HepG2 (cell line): ENCODE data around the gene MOAP1. TPM values are rescaled to one million over a fixed set of nuclear protein-coding genes. Genes with fewer than 3 reads are reported as not detected.
A peak's percentile ranks its signal among the peaks of the same experiment; 100 is the strongest.

Experiments
- AKAP8 ChIP-seq: sonication (generic); formaldehyde crosslinking; IDR thresholded peaks from 2 replicates; pipeline ENCODE4 v1.5.1; 2020; ENCODE audit warnings: mild to moderate bottlenecking, missing genetic modification reagents
- ARID5B ChIP-seq: IDR thresholded peaks from 2 replicates; pipeline ENCODE4 v1.4.0; 2020; ENCODE audit warnings: mild to moderate bottlenecking, missing genetic modification reagents
- DNMT3B ChIP-seq: conservative IDR thresholded peaks from 2 replicates; pipeline ENCODE4 v1.6.1; 2016; ENCODE audit warnings: missing biosample characterization, control low read depth
- DRAP1 ChIP-seq: IDR thresholded peaks from 2 replicates; pipeline ENCODE4 v1.6.1; 2016; ENCODE audit warnings: missing genetic modification reagents, missing compliant biosample characterization
- GATAD2A ChIP-seq: IDR thresholded peaks from 2 replicates; pipeline ENCODE4 v1.6.1; 2016
- NFE2 ChIP-seq: sonication (generic); formaldehyde crosslinking; IDR thresholded peaks from 2 replicates; pipeline ENCODE4 v1.4.0; 2020; ENCODE audit warnings: missing genetic modification reagents
- ONECUT2 ChIP-seq: sonication (generic); formaldehyde crosslinking; IDR thresholded peaks from 2 replicates; pipeline ENCODE4 v1.4.0; 2020; ENCODE audit warnings: missing genetic modification reagents
- PITX1 ChIP-seq: sonication (generic); formaldehyde crosslinking; IDR thresholded peaks from 2 replicates; pipeline ENCODE4 v1.5.1; 2020; ENCODE audit warnings: mild to moderate bottlenecking, missing genetic modification reagents
- SALL1 ChIP-seq: sonication (generic); formaldehyde crosslinking; IDR thresholded peaks from 2 replicates; pipeline ENCODE4 v1.8.0; 2022; ENCODE audit warnings: mild to moderate bottlenecking, missing genetic modification reagents
- SETDB1 ChIP-seq: sonication (generic); formaldehyde crosslinking; IDR thresholded peaks from 2 replicates; pipeline ENCODE4 v1.5.1; 2020; ENCODE audit warnings: missing genetic modification reagents, mild to moderate bottlenecking, borderline replicate concordance
- SMARCE1 ChIP-seq: fragments of 450-650 bp; IDR thresholded peaks from 2 replicates; pipeline ENCODE4 v1.6.1; 2017; ENCODE audit warnings: borderline replicate concordance
- SP140L ChIP-seq: sonication (generic); formaldehyde crosslinking; IDR thresholded peaks from 2 replicates; pipeline ENCODE4 v1.4.0; 2020; ENCODE audit warnings: missing genetic modification reagents, borderline replicate concordance
- YEATS4 ChIP-seq: sonication (generic); formaldehyde crosslinking; IDR thresholded peaks from 2 replicates; pipeline ENCODE4 v1.4.0; 2020; ENCODE audit warnings: missing genetic modification reagents, borderline replicate concordance
- ZBTB1 ChIP-seq: sonication (generic); formaldehyde crosslinking; IDR thresholded peaks from 2 replicates; pipeline ENCODE4 v1.4.0; 2020; ENCODE audit warnings: missing genetic modification reagents, borderline replicate concordance
- ZMYM4 ChIP-seq: sonication (generic); formaldehyde crosslinking; IDR thresholded peaks from 2 replicates; pipeline ENCODE4 v1.8.1; 2023; ENCODE audit warnings: mild to moderate bottlenecking, missing genetic modification reagents
- ZNF407 ChIP-seq: sonication (generic); formaldehyde crosslinking; IDR thresholded peaks from one replicate; pipeline ENCODE4 v1.5.1; 2020; ENCODE audit warnings: mild to moderate bottlenecking, missing genetic modification reagents; ENCODE audit errors: not compliant biosample characterization
- ZNF432 ChIP-seq: sonication (generic); formaldehyde crosslinking; IDR thresholded peaks from 2 replicates; pipeline ENCODE4 v1.5.0; 2020; ENCODE audit warnings: missing genetic modification reagents, mild to moderate bottlenecking, borderline replicate concordance
- ZNF562 ChIP-seq: sonication (generic); formaldehyde crosslinking; IDR thresholded peaks from 2 replicates; pipeline ENCODE4 v1.8.0; 2022; ENCODE audit warnings: missing genetic modification reagents, borderline replicate concordance
- ZNF580 ChIP-seq: IDR thresholded peaks from 2 replicates; pipeline ENCODE4 v1.6.1; 2016; ENCODE audit warnings: low read depth, borderline replicate concordance
- ZNF891 ChIP-seq: sonication (generic); formaldehyde crosslinking; IDR thresholded peaks from 2 replicates; pipeline ENCODE4 v1.5.0; 2020; ENCODE audit warnings: mild to moderate bottlenecking, missing genetic modification reagents
- polyA plus RNA-seq, 8 experiments: library from polyadenylated mRNA; depleted of rRNA in 3 of 8; stranded (reverse) in 7 of 8; unstranded in 1 of 8; fragments of >200 nt; fragmentation: Illumina TruSeq in 4 of 8; extraction: Trizol in 4 of 8; gene quantifications; 2 replicates each; pipeline versions ENCODE4 v1.2.1 to v1.2.3, GENCODE V29; 2011 to 2016; ENCODE audit warnings: low read depth in 4 of 8, missing spikeins in 1 of 8, mixed read lengths in 1 of 8; ENCODE audit not compliant: insufficient read depth in 1 of 8
- total RNA-seq, 5 experiments: library from RNA; depleted of rRNA; stranded (reverse); fragments of >200 nt; fragmentation: Illumina TruSeq; extraction: Trizol; gene quantifications; 2 replicates each; pipeline ENCODE4 v1.2.3, GENCODE V29; 2016; ENCODE audit warnings: low read depth in 1 of 5

The MOAP1 gene
- total and polyA plus RNA-seq, 2 of the 13 experiments (the other 11 are each of a cell fraction or from before 2014, with no cell fraction given): 14.6 to 47.0 TPM

- no peak for TF ChIP-seq ZNF407 (CRISPR knock-in tag)
- TF ChIP-seq AKAP8 (CRISPR knock-in tag): no peak
- peak; percentile 61; the same call in 1 of the 2 replicates for TF ChIP-seq ARID5B
- no peak for TF ChIP-seq ZBTB1 (CRISPR knock-in tag)
- no peak for TF ChIP-seq ZNF580 (CRISPR knock-in tag)
- TF ChIP-seq ZNF432 (CRISPR knock-in tag): no peak
- TF ChIP-seq SALL1: peak; percentile 20; the same call in 1 of the 2 replicates
- no peak for TF ChIP-seq PITX1 (CRISPR knock-in tag)
- no peak for TF ChIP-seq DNMT3B (CRISPR knock-in tag)
- TF ChIP-seq YEATS4 (CRISPR knock-in tag): no peak
- TF ChIP-seq DRAP1 (CRISPR knock-in tag): no peak
- no peak for TF ChIP-seq ZMYM4
- no peak for TF ChIP-seq SMARCE1
- 0 out of 2 replicates have a peak, but pooled peaks have one; percentile 16 for TF ChIP-seq GATAD2A (CRISPR knock-in tag)
- no peak for TF ChIP-seq ONECUT2
- no peak for TF ChIP-seq NFE2
- TF ChIP-seq ZNF891 (CRISPR knock-in tag): no peak
- no peak for TF ChIP-seq ZNF562
- TF ChIP-seq SP140L (CRISPR knock-in tag): no peak
- TF ChIP-seq SETDB1 (CRISPR knock-in tag): no peak
Measured at GRCh38 chr14:93175492-93175891, 9.2 kb downstream of the MOAP1 start (continued).
